ENCODE data around the gene SFMBT1. TPM values are rescaled to one million over a fixed set of nuclear protein-coding genes. Genes with fewer than 3 reads are reported as not detected.

SFMBT1 gene
- polyA plus RNA-seq = 17.8 TPM

- Mint-ChIP-seq H3K4me1 (peaks cover 26 to 36% (median 30%) of the 10 kb centered on the region in 3 donors), H3K27ac (peak within 1 kb of the TSS; percentile 98 to 99 (median 98))
Observed at GRCh38 chr3:53045518-53046170, at the start of gene SFMBT1. TSS of gene SFMBT1 (minus strand) at chr3:53046073. CDS start at chr3:52969128, 76,945 bp downstream.

GRCh38 chr3:53092942-53093341, 47.1 kb upstream of the SFMBT1 start:
- Mint-ChIP-seq H3K27ac (peak overlapping the region in 1 of 3 donors; percentile 24), H3K36me3 (peaks cover 3% of the 10 kb centered on the region), H3K4me3 (no peak overlapping the region), H3K4me1 (no peaks in the 10 kb centered on the region), H3K27me3 (no peaks in the 10 kb centered on the region), H3K9me3 (no peaks in the 10 kb centered on the region)

More at GRCh38 chr3:53045518-53046170, at the start of gene SFMBT1:
- Mint-ChIP-seq H3K4me3 (peak within 1 kb of the TSS; percentile 95 to 99 (median 97)), H3K27me3 (no peaks in the 10 kb centered on the region), H3K36me3 (no peaks in the 10 kb centered on the region), H3K9me3 (no peaks in the 10 kb centered on the region)

- H3K36me3 Mint-ChIP-seq = peaks cover 3% of the 10 kb centered on the region
- H3K9me3 Mint-ChIP-seq = no peaks in the 10 kb centered on the region
- no peak overlapping the region for H3K27ac Mint-ChIP-seq
- no peaks in the 10 kb centered on the region for H3K27me3 Mint-ChIP-seq
- no peak overlapping the region for H3K4me3 Mint-ChIP-seq
- no peaks in the 10 kb centered on the region for H3K4me1 Mint-ChIP-seq
Observed at GRCh38 chr3:53092216-53092615, 46.3 kb upstream of the SFMBT1 start.

GRCh38 chr3:53091011-53091410, 45.1 kb upstream of the SFMBT1 start:
- no peak overlapping the region for H3K4me3 Mint-ChIP-seq
- H3K27ac Mint-ChIP-seq = no peak overlapping the region
- no peaks in the 10 kb centered on the region for H3K27me3 Mint-ChIP-seq
- peaks cover 3% of the 10 kb centered on the region for H3K36me3 Mint-ChIP-seq
- no peaks in the 10 kb centered on the region for H3K4me1 Mint-ChIP-seq
- no peaks in the 10 kb centered on the region for H3K9me3 Mint-ChIP-seq

- Mint-ChIP-seq H3K4me3 (no peak overlapping the region), H3K27me3 (no peaks in the 10 kb centered on the region), H3K27ac (peak overlapping the region in 1 of 3 donors; percentile 86), H3K36me3 (no peaks in the 10 kb centered on the region), H3K4me1 (no peaks in the 10 kb centered on the region), H3K9me3 (no peaks in the 10 kb centered on the region)
Observed at GRCh38 chr3:53089511-53089910, 43.6 kb upstream of the SFMBT1 start.

- Mint-ChIP-seq H3K4me3 (no peak overlapping the region), H3K9me3 (no peaks in the 10 kb centered on the region), H3K27ac (no peak overlapping the region), H3K36me3 (peaks cover 1% of the 10 kb centered on the region), H3K4me1 (peaks cover 0 to 2% (median 0%) of the 10 kb centered on the region in 3 donors), H3K27me3 (no peaks in the 10 kb centered on the region)
Observed at GRCh38 chr3:53085476-53085875, 39.6 kb upstream of the SFMBT1 start.

- Mint-ChIP-seq H3K4me3 (no peak overlapping the region), H3K27ac (peak overlapping the region in 2 of 3 donors; percentile 11 to 46), H3K27me3 (no peaks in the 10 kb centered on the region), H3K9me3 (no peaks in the 10 kb centered on the region), H3K4me1 (peaks cover 0 to 2% (median 0%) of the 10 kb centered on the region in 3 donors), H3K36me3 (peaks cover 1% of the 10 kb centered on the region)
Observed at GRCh38 chr3:53084310-53085001, 38.6 kb upstream of the SFMBT1 start.

- Mint-ChIP-seq H3K36me3 (peaks cover 1% of the 10 kb centered on the region), H3K9me3 (no peaks in the 10 kb centered on the region), H3K4me1 (peaks cover 0 to 2% (median 0%) of the 10 kb centered on the region in 3 donors), H3K27ac (peak overlapping the region in 1 of 3 donors; percentile 11), H3K27me3 (no peaks in the 10 kb centered on the region), H3K4me3 (no peak overlapping the region)
Observed at GRCh38 chr3:53083949-53084309, 38.1 kb upstream of the SFMBT1 start.

GRCh38 chr3:53083521-53083920, 37.6 kb upstream of the SFMBT1 start:
- Mint-ChIP-seq H3K4me3 (no peak overlapping the region), H3K9me3 (no peaks in the 10 kb centered on the region), H3K27ac (no peak overlapping the region), H3K27me3 (no peaks in the 10 kb centered on the region), H3K4me1 (peaks cover 0 to 2% (median 0%) of the 10 kb centered on the region in 3 donors), H3K36me3 (peaks cover 1% of the 10 kb centered on the region)

- H3K4me1 Mint-ChIP-seq = peaks cover 0 to 2% (median 0%) of the 10 kb centered on the region in 3 donors
- H3K4me3 Mint-ChIP-seq = no peak overlapping the region
- H3K27ac Mint-ChIP-seq = no peak overlapping the region
- H3K27me3 Mint-ChIP-seq = no peaks in the 10 kb centered on the region
- peaks cover 1% of the 10 kb centered on the region for H3K36me3 Mint-ChIP-seq
- no peaks in the 10 kb centered on the region for H3K9me3 Mint-ChIP-seq
Observed at GRCh38 chr3:53082736-53083135, 36.9 kb upstream of the SFMBT1 start.

GRCh38 chr3:53081318-53081717, 35.4 kb upstream of the SFMBT1 start:
- H3K36me3 Mint-ChIP-seq = peaks cover 1% of the 10 kb centered on the region
- H3K27me3 Mint-ChIP-seq = no peaks in the 10 kb centered on the region
- no peaks in the 10 kb centered on the region for H3K9me3 Mint-ChIP-seq
- no peak overlapping the region for H3K4me3 Mint-ChIP-seq
- H3K4me1 Mint-ChIP-seq = peaks cover 0 to 2% (median 0%) of the 10 kb centered on the region in 3 donors
- no peak overlapping the region for H3K27ac Mint-ChIP-seq

- Mint-ChIP-seq H3K27me3 (no peaks in the 10 kb centered on the region), H3K36me3 (peaks cover 1% of the 10 kb centered on the region), H3K4me3 (no peak overlapping the region), H3K4me1 (peaks cover 0 to 2% (median 0%) of the 10 kb centered on the region in 3 donors), H3K27ac (no peak overlapping the region), H3K9me3 (no peaks in the 10 kb centered on the region)
Observed at GRCh38 chr3:53080612-53081205, 34.8 kb upstream of the SFMBT1 start.

- Mint-ChIP-seq H3K9me3 (no peaks in the 10 kb centered on the region), H3K27ac (no peak overlapping the region), H3K27me3 (no peaks in the 10 kb centered on the region), H3K36me3 (peaks cover 1% of the 10 kb centered on the region), H3K4me3 (no peak overlapping the region), H3K4me1 (peaks cover 0 to 2% (median 0%) of the 10 kb centered on the region in 3 donors)
Observed at GRCh38 chr3:53079791-53080555, 34.1 kb upstream of the SFMBT1 start.

- Mint-ChIP-seq H3K36me3 (peaks cover 1% of the 10 kb centered on the region), H3K27me3 (no peaks in the 10 kb centered on the region), H3K4me1 (peaks cover 0 to 2% (median 0%) of the 10 kb centered on the region in 3 donors), H3K4me3 (no peak overlapping the region), H3K27ac (no peak overlapping the region), H3K9me3 (no peaks in the 10 kb centered on the region)
Observed at GRCh38 chr3:53079147-53079546, 33.3 kb upstream of the SFMBT1 start.

GRCh38 chr3:53078656-53079055, 32.8 kb upstream of the SFMBT1 start:
- no peak overlapping the region for H3K4me3 Mint-ChIP-seq
- no peaks in the 10 kb centered on the region for H3K27me3 Mint-ChIP-seq
- no peaks in the 10 kb centered on the region for H3K9me3 Mint-ChIP-seq
- H3K36me3 Mint-ChIP-seq = peaks cover 1% of the 10 kb centered on the region
- H3K4me1 Mint-ChIP-seq = peaks cover 0 to under 1% (median 0%) of the 10 kb centered on the region in 3 donors
- no peak overlapping the region for H3K27ac Mint-ChIP-seq

Measured in IgD-negative memory B cell (primary cell).